SK-N-DZ (cell line): Measurements from ENCODE around the gene DNAJB11.
"Not testable (repeated sequence)": the region's sequence is repeated elsewhere in the genome, so short reads cannot be mapped to it uniquely, and the experiment has no call there.

Source experiments
- DNase-seq: peaks from one replicate; pipeline ENCODE4 v3.0.0-alpha.2; 2015; ENCODE audit warnings: low spot score
- small RNA-seq, 2 experiments: library from RNA; depleted of rRNA; stranded (forward); fragments of <200 nt; gene quantifications; one replicate each; pipeline ENCODE3, GENCODE V24; 2014

DNAJB11 gene

GRCh38 chr3:186617036-186617946, 46.8 kb downstream of the DNAJB11 start:
- peak; percentile 39 for DNase-seq

- no peak for DNase-seq
Measured at GRCh38 chr3:186618318-186618938, 47.9 kb downstream of the DNAJB11 start.

- DNase-seq: no peak
Measured at GRCh38 chr3:186619787-186620212, 49.3 kb downstream of the DNAJB11 start.

- DNase-seq: no peak
Measured at GRCh38 chr3:186620213-186621092, 49.9 kb downstream of the DNAJB11 start.

GRCh38 chr3:186621894-186622650, 51.6 kb downstream of the DNAJB11 start:
- no peak for DNase-seq

GRCh38 chr3:186622651-186623310, 52.3 kb downstream of the DNAJB11 start:
- DNase-seq: no peak

GRCh38 chr3:186624598-186624997, 54.1 kb downstream of the DNAJB11 start:
- no peak for DNase-seq

GRCh38 chr3:186625600-186626042, 55.1 kb downstream of the DNAJB11 start:
- no peak for DNase-seq

- no peak for DNase-seq
Measured at GRCh38 chr3:186626254-186626847, 55.8 kb downstream of the DNAJB11 start.

GRCh38 chr3:186627852-186628414, 57.4 kb downstream of the DNAJB11 start:
- no peak for DNase-seq

GRCh38 chr3:186628756-186629155, 58.2 kb downstream of the DNAJB11 start:
- DNase-seq: no peak

- DNase-seq: no peak
Measured at GRCh38 chr3:186630950-186631641, 60.6 kb downstream of the DNAJB11 start.

- DNase-seq: no peak
Measured at GRCh38 chr3:186633481-186633880, 63.0 kb downstream of the DNAJB11 start.

GRCh38 chr3:186634207-186634606, 63.7 kb downstream of the DNAJB11 start:
- not testable (repeated sequence) for DNase-seq

Small RNA genes lying within 50 kb of the gene (small RNA-seq; reads per million reads assigned to genes)
- gene RF00017: 0 reads per million in 2 experiments
